Ishikawa (cell line): ENCODE results near the gene CISD1.

Experiments used
- CEBPB ChIP-seq: IDR thresholded peaks from 2 replicates; pipeline ENCODE4 v1.6.1; 2012
- CREB1 ChIP-seq: IDR thresholded peaks from 2 replicates; pipeline ENCODE4 v1.6.1; 2012; ENCODE audit warnings: low read depth
- EGR1 ChIP-seq: IDR thresholded peaks from 2 replicates; pipeline ENCODE4 v1.6.1; 2012
- EP300 ChIP-seq: IDR thresholded peaks from 2 replicates; pipeline ENCODE4 v1.6.1; 2012; ENCODE audit warnings: borderline replicate concordance
- FOXM1 ChIP-seq: IDR thresholded peaks from 2 replicates; pipeline ENCODE4 v1.6.1; 2012; ENCODE audit warnings: low read depth, borderline replicate concordance
- NFIC ChIP-seq: IDR thresholded peaks from 2 replicates; pipeline ENCODE4 v1.6.1; 2012
- RAD21 ChIP-seq: IDR thresholded peaks from 2 replicates; pipeline ENCODE4 v1.6.1; 2012; ENCODE audit warnings: low read depth
- TAF1 ChIP-seq: IDR thresholded peaks from 2 replicates; pipeline ENCODE4 v1.6.1; 2012; ENCODE audit warnings: low read depth, mild to moderate bottlenecking
- TCF12 ChIP-seq: IDR thresholded peaks from 2 replicates; pipeline ENCODE4 v1.6.1; 2012; ENCODE audit warnings: low read depth
- TEAD4 ChIP-seq: IDR thresholded peaks from 2 replicates; pipeline ENCODE4 v1.6.1; 2012
- YY1 ChIP-seq: IDR thresholded peaks from 2 replicates; pipeline ENCODE4 v1.6.1; 2012; ENCODE audit warnings: low read depth
- ZBTB7A ChIP-seq: IDR thresholded peaks from 2 replicates; pipeline ENCODE4 v1.6.1; 2012; ENCODE audit warnings: low read depth
- TF ChIP-seq, protein P1 (sequence below): IDR thresholded peaks from 2 replicates; pipeline ENCODE4 v1.6.1; 2012
- TF ChIP-seq, protein P2 (sequence below): IDR thresholded peaks from 2 replicates; pipeline ENCODE4 v1.6.1; 2012; ENCODE audit warnings: low read depth, mild to moderate bottlenecking
- TF ChIP-seq, protein P3 (sequence below): IDR thresholded peaks from 2 replicates; pipeline ENCODE4 v1.6.1; 2012

Gene CISD1

DNA sequence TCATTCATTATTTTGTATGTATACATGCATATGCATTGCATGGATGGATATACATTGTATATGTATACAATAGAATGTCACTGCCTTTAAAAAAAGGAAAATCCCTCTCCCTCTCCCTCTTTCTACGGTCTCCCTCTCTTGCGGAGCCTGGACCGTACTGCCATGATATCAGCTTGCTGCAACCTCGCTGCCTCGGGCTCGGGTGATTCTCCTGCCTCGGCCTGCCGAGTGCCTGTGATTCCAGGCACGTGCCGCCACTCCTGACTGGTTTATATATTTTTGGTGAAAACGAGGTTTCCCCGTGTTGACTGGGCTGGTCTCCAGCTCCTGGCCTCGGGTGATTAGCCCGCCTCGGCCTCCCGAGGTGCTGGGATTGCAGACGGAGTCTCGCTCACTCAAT is 25.7 kb upstream of the CISD1 start:
- TF ChIP-seq, protein P1, sequence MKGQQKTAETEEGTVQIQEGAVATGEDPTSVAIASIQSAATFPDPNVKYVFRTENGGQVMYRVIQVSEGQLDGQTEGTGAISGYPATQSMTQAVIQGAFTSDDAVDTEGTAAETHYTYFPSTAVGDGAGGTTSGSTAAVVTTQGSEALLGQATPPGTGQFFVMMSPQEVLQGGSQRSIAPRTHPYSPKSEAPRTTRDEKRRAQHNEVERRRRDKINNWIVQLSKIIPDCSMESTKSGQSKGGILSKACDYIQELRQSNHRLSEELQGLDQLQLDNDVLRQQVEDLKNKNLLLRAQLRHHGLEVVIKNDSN: no peak
- TF ChIP-seq RAD21 (no peak), EGR1 (no peak), TEAD4 (no peak), NFIC (no peak), YY1 (no peak), TAF1 (no peak), EP300 (no peak), FOXM1 (no peak)
- TF ChIP-seq, protein P2, sequence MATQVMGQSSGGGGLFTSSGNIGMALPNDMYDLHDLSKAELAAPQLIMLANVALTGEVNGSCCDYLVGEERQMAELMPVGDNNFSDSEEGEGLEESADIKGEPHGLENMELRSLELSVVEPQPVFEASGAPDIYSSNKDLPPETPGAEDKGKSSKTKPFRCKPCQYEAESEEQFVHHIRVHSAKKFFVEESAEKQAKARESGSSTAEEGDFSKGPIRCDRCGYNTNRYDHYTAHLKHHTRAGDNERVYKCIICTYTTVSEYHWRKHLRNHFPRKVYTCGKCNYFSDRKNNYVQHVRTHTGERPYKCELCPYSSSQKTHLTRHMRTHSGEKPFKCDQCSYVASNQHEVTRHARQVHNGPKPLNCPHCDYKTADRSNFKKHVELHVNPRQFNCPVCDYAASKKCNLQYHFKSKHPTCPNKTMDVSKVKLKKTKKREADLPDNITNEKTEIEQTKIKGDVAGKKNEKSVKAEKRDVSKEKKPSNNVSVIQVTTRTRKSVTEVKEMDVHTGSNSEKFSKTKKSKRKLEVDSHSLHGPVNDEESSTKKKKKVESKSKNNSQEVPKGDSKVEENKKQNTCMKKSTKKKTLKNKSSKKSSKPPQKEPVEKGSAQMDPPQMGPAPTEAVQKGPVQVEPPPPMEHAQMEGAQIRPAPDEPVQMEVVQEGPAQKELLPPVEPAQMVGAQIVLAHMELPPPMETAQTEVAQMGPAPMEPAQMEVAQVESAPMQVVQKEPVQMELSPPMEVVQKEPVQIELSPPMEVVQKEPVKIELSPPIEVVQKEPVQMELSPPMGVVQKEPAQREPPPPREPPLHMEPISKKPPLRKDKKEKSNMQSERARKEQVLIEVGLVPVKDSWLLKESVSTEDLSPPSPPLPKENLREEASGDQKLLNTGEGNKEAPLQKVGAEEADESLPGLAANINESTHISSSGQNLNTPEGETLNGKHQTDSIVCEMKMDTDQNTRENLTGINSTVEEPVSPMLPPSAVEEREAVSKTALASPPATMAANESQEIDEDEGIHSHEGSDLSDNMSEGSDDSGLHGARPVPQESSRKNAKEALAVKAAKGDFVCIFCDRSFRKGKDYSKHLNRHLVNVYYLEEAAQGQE: no peak

DNA sequence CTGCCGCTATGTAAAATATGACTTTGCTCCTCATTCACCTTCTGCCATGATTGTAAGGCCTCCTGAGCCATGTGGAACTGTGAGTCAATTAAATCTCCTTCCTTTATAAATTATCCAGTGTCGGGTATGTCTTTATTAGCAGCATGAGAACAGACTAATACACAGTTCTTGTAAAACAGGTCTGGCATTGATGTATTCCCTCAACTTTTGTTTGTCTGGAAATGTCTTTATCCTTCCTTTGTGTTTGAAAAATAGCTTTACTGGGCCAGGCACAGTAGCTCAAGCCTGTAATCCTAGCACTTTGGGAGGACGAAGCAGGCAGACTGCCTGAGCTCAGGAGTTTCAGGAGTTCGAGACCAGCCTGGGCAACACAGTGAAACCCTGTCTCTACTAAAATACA is 15.8 kb upstream of the CISD1 start:
- no peak for TF ChIP-seq CREB1
- TF ChIP-seq CEBPB: no peak
- TF ChIP-seq TEAD4: no peak
- no peak for TF ChIP-seq NFIC
- no peak for TF ChIP-seq TAF1

DNA sequence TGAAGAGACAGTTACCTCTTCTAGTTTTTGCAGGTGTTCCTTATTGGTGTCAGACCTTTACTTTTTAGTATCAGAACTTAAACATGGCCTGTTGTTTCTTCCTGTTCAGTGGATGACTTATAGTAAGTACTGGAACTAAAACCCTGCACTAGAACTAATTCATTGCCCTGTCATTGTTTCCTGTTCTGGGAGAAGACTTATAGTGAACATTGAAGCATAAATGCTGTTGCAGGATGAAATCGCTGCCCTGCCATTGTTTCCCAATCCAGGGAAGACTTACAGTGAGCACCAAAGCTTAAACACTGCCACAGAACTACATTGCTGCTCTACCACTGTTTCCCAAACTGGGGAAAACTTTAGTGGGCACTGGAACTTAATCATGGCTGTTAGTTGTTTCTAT is 14.3 kb upstream of the CISD1 start:
- TF ChIP-seq YY1 (no peak), TAF1 (no peak), TEAD4 (no peak), RAD21 (no peak), FOXM1 (no peak), NFIC (no peak), CEBPB (no peak)
- TF ChIP-seq, protein P3, sequence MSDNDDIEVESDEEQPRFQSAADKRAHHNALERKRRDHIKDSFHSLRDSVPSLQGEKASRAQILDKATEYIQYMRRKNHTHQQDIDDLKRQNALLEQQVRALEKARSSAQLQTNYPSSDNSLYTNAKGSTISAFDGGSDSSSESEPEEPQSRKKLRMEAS: no peak

DNA sequence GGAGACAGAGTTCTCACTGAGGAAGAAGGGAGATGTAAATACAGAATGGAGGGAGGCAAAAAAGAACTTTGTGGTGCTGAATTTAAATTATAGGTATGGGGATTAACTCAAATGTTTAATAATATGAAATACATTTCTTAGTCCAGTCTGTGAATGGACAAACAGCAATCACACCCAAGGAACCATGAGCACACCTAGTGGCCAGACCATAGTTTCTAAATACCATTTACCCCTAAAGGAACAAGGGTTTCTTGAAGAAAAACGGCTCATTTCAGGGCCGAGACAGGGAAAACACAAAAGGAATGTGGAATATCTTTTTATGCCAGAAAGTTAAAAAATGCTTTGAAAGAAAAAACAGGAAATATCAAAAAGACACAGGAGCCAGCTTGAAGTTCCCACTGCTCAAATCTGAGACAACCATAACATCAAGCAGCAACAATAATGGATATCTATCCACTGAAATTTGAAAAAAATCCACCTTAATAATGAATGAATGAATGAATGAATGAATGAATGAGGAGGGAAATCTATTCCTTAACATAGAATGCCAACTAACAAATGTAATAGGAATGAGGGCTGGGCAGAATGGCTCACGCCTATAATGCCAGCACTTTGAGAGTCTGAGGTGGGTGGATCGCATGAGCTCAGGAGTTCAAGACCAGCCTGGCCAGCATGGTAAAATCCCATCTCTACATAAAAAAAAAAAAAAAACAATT is 9.8 kb upstream of the CISD1 start:
- no peak for TF ChIP-seq TCF12
- no peak for TF ChIP-seq YY1
- TF ChIP-seq CREB1: no peak
- TF ChIP-seq EGR1: no peak
- no peak for TF ChIP-seq TAF1
- TF ChIP-seq, protein P2: no peak
- TF ChIP-seq, protein P1: no peak
- TF ChIP-seq CEBPB: no peak
- TF ChIP-seq FOXM1: no peak
- no peak for TF ChIP-seq RAD21
- TF ChIP-seq ZBTB7A: no peak
- no peak for TF ChIP-seq NFIC

DNA sequence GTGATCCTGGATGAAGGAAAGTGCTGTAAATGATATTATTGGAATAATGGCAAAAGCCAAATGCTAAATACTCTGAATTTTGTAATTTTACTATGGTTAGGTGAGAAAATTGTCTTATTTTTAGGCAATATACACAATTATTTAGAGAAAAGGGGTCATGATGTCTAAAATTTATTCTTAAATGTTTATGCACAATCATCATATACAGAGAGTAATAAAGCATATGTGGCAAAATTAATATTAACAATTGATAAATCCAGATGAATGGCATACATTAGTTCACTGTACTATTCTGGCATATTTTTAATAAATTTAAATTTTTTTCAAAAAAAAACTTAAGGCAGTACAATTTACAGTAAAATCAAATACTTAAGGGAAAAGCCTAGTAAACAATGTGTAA is 8.6 kb upstream of the CISD1 start:
- no peak for TF ChIP-seq TAF1
- TF ChIP-seq YY1: no peak
- TF ChIP-seq CEBPB: no peak
- TF ChIP-seq EGR1: no peak
- TF ChIP-seq NFIC: no peak
- TF ChIP-seq RAD21: no peak
- TF ChIP-seq TCF12: no peak
- TF ChIP-seq, protein P1: no peak

DNA sequence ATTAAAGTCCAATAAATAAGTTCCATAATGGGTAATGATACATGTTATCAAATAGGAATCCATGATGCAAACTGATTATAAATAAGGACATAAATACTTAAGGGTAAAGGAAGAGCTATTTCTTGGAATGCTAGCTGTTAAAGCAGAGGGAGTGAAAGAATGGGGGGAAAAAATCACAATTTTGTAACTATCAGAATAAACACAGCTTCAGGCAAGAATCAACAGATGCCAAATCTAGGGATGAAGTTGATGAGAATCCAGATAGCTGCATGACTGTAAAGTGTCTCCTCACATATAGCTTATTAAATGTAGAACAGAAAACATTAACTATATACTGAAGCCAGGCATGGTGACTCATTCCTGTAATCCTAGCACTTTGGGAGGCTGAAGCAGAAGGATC is 6.2 kb upstream of the CISD1 start:
- TF ChIP-seq TCF12: no peak
- TF ChIP-seq RAD21: no peak
- no peak for TF ChIP-seq NFIC
- no peak for TF ChIP-seq TAF1
- TF ChIP-seq, protein P3: no peak
- TF ChIP-seq CREB1: no peak
- TF ChIP-seq CEBPB: no peak
- no peak for TF ChIP-seq TEAD4
- TF ChIP-seq EP300: no peak
- no peak for TF ChIP-seq YY1
- TF ChIP-seq, protein P2: no peak
- no peak for TF ChIP-seq FOXM1
- no peak for TF ChIP-seq ZBTB7A
